Non-pigmented ciliary epithelial cell (primary cell): Measurements from ENCODE around the gene NRM.
"Not testable (repeated sequence)": the region's sequence is repeated elsewhere in the genome, so short reads cannot be mapped to it uniquely, and the experiment has no call there.

ENCODE experiments used
- DNase-seq: peaks from one replicate; pipeline ENCODE4 v3.0.0-alpha.2; 2010; ENCODE audit warnings: low read depth

The NRM gene

DNA sequence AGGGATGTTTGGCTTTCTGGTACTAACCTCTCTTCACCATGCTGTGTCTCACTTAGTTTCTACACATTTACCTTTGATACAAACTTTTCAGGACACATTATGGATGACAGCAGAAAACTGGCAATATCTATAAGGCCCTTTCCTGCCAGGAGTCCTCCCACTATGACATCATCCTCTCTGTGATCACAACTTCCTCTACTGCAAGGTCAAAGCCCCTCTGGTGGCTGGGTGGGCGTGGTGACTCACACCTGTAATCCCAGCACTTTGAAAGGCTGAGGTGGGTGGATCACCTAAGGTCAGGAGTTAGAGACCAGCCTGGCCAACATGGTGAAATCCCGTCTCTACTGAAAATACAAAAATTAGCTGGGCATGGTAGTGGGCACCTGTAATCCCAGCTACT, 24.5 kb downstream of the NRM start:
- DNase-seq: not testable (repeated sequence)

DNA sequence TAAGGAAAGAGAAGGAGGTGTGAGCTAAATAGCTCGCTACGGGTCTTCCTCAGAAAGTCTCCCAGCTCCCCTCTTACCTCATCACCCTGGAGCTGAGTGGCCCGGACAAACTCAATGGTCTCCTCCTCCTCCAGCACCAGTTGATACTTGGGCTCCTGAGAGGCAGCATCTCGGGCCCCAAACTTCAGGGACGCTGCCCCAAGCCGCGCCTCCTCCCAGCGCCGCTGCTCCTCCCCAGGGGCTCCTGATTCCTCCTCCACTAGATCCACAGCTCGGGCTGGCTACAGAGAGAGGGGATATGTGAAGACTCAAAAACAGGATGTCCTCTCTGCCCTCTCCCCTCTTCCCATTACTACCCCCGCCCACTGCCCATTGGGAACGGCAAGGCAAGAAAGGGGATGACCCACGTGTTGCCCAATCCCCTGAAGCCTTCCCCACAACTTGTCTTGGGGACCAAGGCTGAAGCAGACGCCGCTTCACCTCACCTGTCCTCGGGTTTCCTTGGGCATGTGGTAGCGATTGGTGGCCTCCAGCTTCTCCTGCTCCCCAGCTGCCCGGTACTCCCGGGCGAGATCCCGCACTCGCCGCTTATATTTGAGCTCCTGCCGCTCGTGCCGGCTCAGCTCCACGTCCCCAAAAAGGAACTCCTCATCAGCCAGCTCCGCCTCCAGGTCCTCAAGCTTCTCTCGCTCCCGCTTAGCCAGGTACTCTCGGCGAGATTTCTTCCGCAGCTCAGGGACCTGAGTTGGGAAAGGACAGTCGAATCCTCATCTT, 25.6 kb downstream of the NRM start:
- no peak for DNase-seq

DNA sequence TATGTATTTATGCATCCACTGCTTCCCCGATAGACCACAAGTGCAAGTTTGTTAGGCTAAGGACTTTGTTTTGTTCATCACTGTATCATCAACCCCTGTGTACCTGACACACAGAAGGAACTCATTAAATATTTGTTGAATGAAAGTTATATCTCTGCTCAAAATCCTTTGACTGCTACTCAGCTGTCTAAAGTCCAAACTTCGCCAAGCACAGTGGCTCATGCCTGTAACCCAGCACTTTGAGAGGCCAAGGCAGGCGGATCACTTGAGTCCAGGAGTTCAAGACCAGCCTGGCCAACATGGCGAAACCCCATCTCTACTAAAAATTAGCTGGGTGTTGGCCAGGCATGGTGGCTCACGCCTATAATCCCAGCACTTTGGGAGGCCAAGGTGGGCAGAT, 32.9 kb downstream of the NRM start:
- DNase-seq: not testable (repeated sequence)

DNA sequence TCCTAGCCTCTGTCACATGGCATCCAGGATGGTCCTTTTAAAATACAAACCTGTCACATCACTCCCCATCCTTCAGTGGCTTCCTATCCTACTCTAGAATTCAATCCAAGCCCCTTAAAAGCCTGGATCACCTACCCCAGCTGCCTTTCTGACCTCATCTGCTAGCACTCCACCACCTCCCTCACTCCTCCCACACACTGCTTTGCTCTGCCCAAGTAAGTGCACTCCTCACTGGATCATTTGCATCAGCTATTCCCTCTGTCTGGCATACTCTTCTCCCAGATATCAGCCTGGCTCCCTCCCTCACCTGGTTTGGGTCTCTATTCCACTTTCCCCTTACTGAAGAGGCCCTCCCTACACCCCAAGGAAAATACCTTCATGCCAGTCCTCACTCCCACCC, 33.3 kb downstream of the NRM start:
- no peak for DNase-seq

DNA sequence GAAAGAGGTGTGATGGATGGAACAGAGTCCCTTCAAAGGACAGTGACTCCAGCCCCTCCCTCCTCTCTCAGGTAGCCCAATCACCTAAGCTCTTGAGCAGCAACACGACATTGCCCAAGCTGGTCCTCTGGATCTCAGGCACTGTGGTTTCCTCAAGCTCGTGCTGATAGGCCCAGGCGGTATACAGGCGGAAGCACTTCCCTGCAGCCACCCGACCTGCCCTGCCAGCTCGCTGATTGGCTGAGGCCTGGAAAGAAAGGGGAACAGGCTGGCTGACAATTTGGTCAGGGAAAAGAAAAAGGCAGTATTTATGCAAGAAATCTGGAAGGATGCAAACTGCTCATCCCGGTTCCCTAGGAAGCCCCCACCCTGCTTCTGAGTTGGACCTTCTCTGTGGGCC, 34.3 kb downstream of the NRM start:
- no peak for DNase-seq

DNA sequence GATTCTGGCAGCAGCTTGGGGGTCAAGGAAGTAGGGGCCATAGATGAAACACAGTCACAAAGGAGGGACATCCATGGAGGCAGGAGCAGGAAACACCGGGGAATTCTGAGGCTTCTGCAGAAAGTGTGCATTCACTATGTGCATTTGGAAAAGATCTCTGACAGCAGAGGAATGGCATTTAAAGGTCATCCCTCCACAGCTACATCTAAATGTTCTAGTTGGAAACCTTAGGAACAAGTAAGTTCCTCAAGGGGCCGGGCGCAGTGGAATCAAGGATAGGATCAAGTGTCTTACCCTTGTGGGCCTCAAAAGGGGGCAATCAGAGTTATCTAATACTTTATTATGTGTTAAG, 35.1 kb downstream of the NRM start:
- no peak for DNase-seq

DNA sequence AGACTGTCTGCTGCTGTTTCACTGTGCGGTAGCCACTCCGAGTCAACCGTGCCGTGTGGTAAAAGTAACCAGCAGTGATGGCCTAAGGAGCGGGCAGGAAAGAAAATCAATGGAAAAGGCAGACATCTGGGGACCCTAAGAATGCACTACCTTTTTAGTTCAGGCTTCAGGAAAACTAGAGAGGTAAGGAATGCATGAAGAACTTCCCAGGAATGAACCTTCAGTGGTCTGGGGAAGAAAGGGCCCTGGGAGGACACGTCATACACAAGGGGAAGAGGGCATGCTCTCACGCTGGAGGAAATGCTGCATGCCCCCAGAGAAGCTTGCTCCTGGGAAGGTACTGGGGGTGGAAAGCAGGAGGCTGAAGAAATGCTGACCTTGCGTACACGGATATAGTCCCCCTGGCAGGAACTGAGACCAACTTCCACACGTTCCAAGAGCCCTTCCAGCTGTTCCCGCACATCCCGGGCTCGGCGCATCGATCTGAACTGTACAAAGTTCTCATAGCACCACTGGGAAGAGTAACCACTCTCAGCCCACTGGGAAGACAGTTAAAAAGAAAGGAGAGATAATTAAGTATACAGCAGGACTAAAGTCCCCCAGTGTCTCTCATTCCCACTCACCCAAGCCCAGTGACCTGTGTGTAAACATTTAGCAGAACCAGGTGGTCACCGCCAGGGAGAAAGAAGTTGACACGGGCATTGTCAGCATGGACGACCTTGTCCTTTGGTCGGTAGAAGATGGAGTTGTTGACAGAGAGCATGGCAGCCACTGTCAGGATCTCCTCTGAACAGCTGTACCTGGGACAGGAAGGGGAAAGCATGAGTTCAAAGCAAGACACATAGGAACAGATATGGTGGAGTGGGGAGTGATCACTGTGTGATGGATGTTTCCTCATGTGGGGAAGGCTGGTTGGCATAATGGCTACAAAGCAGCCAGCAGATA, 35.7 kb downstream of the NRM start:
- DNase-seq: no peak

DNA sequence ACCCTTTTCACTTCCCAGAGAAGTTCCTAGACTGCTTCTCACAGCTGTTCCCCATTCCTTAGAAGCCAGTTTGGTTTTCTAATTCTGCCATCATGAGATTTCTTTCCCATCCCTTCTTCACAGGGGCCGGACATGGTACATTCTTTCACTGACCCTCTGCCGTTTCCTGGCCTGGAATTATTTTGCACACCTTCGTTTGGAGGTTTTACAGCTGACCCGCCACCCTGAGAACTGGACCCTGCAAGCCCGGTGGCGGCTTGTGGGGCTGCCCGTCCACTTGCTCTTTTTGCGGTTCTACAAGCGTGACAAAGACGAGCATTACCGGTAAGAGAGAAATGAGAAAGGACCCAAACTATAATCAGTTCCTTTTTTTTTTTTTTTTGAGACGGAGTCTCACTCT, 39.6 kb downstream of the NRM start:
- DNase-seq: no peak

DNA sequence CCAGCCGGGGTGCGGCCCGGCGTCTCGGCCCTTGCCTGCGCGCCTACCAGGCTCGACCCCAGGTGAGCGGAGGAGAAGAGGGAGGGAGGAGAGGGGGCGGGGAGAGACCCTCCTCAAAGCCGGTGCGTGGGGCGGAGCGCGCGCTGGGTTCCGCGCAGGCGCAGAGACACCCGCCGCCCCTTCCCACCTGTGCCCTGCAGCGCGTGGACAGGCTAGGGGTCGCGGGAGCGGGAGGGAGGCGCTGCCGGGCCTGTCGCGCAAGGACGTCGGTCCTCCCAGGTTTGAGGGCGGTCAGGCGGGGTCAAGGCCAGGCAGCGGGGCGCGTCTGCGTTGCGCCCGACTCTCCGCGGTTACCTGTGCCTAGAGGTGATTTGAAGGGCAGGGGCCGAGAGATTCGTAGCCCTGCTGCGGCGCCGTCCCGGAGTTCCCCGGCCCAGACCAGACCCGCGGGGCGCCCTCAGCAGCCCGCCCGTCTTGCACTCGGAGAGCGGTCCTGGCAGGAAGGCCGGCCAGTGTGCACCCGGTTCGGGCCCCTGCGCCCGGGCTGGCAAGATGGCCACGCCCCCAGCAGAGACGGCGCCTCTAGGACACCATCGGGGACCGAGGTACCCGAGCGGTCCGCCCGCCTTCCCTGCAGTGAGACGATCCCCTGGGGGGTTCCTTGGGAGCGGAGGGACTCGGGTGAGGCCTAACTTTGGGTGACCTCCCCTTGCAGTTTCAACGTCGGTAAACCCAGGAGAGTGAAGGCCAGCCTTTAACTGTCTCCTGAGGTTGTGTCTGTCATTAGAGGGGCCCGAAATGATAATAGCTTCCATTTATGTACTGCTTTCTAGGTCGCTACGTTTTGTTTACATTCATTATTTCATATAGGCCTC, 43.3 kb downstream of the NRM start:
- no peak for DNase-seq

DNA sequence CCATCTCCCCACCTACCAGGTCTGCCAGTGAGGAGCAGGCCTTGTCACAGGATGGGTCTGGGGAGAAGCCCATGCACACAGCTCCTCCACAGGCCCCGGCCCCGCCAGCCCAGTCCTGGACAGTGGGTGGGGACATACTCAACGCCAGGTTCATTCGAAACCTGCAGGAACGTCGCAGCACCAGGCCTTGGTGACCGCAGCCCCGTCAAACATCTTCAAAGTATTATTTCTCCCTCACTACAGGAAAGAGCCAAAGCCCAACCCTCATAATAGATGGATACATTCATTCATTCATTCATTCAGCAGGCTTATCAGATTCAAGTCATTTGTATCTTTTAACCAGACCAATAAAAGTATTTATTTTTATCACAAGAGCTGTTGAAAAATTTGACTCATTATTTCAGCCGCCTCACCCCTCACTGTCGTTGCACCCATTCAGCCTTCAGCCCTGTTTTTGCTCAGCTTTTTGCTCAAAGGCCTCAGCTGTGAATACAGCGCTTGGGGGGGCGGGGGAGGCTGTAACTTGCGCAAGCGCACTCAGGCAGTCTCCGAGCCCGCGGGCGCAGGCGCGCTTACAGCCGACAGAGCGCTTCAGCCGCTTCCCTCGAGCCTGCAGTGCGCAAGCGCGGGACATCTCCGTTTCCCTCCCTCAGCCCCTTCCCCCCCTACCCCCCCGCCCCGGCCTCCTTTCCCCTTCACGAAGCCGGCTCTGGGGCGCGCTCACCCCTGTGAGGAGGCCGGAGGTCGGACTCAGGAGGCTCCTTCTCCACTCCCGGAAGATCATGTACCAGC, 44.1 kb downstream of the NRM start, which contains the start of gene C6orf136:
TSS of gene C6orf136 (plus strand) at position 684 of the 792 bp plus-strand sequence. CDS start at position 783, 99 bp downstream.
- DNase-seq: peak; percentile 59

DNA sequence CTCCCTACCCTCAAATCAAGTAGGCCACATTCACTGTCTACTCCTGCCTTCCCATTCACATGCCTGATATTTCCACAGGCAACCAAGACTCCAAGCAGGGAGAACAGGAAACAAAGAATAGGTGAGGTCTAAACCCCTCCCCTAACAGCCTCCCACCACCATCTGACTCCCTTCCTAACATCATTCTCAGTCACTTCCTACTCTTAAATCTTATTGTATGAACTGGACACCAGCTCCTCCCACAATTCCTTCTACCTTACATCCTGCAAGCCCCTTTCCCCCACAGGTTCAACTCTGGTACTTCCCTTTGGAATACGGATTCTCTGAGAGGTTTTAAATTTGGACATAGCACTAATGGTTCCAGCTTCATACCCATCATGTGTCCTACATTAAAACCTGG, 44.8 kb downstream of the NRM start:
- no peak for DNase-seq

DNA sequence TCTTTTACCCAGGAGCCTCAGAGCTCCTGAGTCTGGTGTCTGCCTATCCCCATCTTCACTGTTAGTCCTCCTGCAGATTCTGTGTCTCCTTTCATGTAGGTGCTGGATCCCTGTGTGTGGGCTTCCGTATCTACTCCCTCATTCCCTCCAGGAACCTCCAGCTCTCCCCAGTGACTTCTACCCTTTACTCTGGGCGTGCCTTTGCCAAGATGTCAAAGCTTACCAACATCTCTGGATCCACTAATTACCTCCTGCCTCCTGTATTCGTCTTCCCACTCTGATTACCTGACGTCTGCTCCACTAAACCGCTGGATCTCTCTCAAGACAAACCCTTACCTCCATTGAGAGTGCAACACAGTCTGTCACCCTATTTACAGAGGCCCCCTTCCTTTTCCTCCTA, 46.0 kb downstream of the NRM start:
- no peak for DNase-seq

DNA sequence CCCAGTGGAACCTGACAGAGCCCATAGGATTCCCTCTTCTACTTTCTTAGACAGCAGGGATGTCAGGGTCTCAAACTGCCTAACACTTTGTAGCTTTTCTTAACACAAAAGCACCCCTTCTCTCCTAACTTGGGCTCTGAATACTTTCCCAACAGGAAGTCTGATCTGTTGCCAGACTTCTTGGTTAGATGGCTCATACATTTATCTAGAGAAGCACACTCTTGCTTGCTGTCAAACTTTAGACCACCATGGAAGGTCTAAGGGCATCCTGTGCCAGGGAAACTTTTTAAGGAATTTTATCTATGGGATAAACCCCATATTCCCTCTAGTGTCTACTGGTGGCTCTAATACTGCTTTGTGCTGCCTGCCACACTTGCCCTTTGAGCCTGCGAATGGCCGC, 47.1 kb downstream of the NRM start:
- no peak for DNase-seq

DNA sequence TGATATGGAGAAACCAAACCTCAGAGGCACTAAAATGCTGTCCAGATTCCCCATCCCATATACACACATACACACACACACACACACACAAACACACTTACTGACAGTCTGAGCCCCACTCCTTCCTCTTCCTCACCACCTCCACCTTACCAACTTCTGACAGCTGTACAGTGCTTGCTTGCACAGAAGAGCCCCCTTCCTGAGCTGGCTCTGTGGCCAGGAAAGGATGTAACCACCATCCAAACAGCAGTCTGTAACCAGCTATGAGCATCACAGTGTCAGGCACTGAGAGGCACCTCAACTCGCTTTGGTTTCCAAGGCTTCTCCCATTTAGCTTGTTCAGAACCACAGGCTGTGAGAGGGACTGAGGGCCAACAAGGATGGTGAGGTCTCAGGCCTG, 49.7 kb downstream of the NRM start:
- no peak for DNase-seq

DNA sequence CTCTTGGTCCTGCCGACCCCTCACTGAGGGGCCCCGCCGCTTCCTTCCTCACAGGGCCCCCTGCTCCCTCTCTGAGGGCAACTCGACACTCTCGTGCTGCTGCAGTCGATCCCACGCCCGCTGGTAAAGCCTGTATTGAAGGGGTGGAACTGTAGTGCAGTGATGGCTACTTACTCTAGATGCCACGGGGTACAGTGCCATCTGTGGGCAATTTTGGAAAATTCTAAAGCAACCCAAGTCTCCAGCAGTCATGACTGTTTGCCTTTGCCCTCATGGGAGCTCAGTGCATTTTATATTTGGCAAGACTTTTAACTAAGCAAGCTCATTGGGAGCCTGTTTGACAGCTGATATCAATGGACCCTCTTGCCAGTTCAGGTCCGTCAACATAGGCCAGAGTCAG, 50.3 kb downstream of the NRM start:
- DNase-seq: no peak
